Measurements from ENCODE around the gene ORM2. TPM values are rescaled to one million over a fixed set of nuclear protein-coding genes. Genes with fewer than 3 reads are reported as not detected.

ORM2 gene
- total RNA-seq, 1 donor from 2014 or later, result not detected

GRCh38 chr9:114284316-114285060 is 45.2 kb upstream of the ORM2 start:
- TF ChIP-seq EZH2 (IDR thresholded peaks at IDR 0.05) (no peak), CTCF (IDR thresholded peaks at IDR 0.05) (no peak), EZH2phosphoT487 (IDR thresholded peaks at IDR 0.05) (no peak)
- Histone ChIP-seq H3K9me3 (ENCODE audit: low read depth) (no peaks in the 10 kb centered on the region), H3K4me3 (no peak overlapping the region), H3K27me3 (no peaks in the 10 kb centered on the region), H2AFZ (replicated peaks) (no peak overlapping the region), H3K79me2 (ENCODE audit: low read depth) (no peaks in the 10 kb centered on the region), H3K9ac (no peak overlapping the region), H3K4me1 (peaks cover 18% of the 10 kb centered on the region), H3K36me3 (no peaks in the 10 kb centered on the region), H3F3A (ENCODE audit: low read depth) (no peaks in the 10 kb centered on the region), H4K20me1 (ENCODE audit: low read depth) (no peaks in the 10 kb centered on the region), H3K27ac (no peak overlapping the region), H3K4me2 (no peak overlapping the region)
- peaks cover 11% of the 10 kb centered on the region for H3K27me3 Mint-ChIP-seq (ENCODE audit: insufficient read depth, low read depth)
- peaks cover 7% of the 10 kb centered on the region for H3K36me3 Mint-ChIP-seq
- H3K4me1 Mint-ChIP-seq, result peaks cover 32% of the 10 kb centered on the region
- no peak for DNase-seq (ENCODE audit: low spot score)
- no peaks in the 10 kb centered on the region for H3K9me3 Mint-ChIP-seq
- H3K4me3 Mint-ChIP-seq, result peak overlapping the region; percentile 21
- no peak overlapping the region for H3K27ac Mint-ChIP-seq

GRCh38 chr9:114285166-114285867 is 44.4 kb upstream of the ORM2 start:
- Histone ChIP-seq H3K9ac (no peak overlapping the region), H3K4me2 (no peak overlapping the region), H3K4me1 (peaks cover 18% of the 10 kb centered on the region), H3K79me2 (ENCODE audit: low read depth) (no peaks in the 10 kb centered on the region), H2AFZ (replicated peaks) (no peak overlapping the region), H3K36me3 (no peaks in the 10 kb centered on the region), H3K27ac (no peak overlapping the region), H3K4me3 (no peak overlapping the region), H4K20me1 (ENCODE audit: low read depth) (no peaks in the 10 kb centered on the region), H3K9me3 (ENCODE audit: low read depth) (no peaks in the 10 kb centered on the region), H3K27me3 (no peaks in the 10 kb centered on the region), H3F3A (ENCODE audit: low read depth) (no peaks in the 10 kb centered on the region)
- Mint-ChIP-seq H3K4me3 (no peak overlapping the region), H3K27me3 (ENCODE audit: insufficient read depth, low read depth) (peaks cover 11% of the 10 kb centered on the region), H3K9me3 (no peaks in the 10 kb centered on the region), H3K36me3 (peaks cover 7% of the 10 kb centered on the region), H3K27ac (no peak overlapping the region), H3K4me1 (peaks cover 32% of the 10 kb centered on the region)
- TF ChIP-seq EZH2phosphoT487 (IDR thresholded peaks at IDR 0.05) (no peak), EZH2 (IDR thresholded peaks at IDR 0.05) (no peak), CTCF (IDR thresholded peaks at IDR 0.05) (no peak)
- peak; percentile 48 for DNase-seq (ENCODE audit: low spot score)

GRCh38 chr9:114286146-114286679 is 43.5 kb upstream of the ORM2 start:
- H3K4me1 Mint-ChIP-seq, result peaks cover 35% of the 10 kb centered on the region
- H3K4me2 ChIP-seq, result no peak overlapping the region
- no peaks in the 10 kb centered on the region for H3F3A ChIP-seq (ENCODE audit: low read depth)
- no peaks in the 10 kb centered on the region for H3K79me2 ChIP-seq (ENCODE audit: low read depth)
- peaks cover 11% of the 10 kb centered on the region for H3K27me3 Mint-ChIP-seq (ENCODE audit: insufficient read depth, low read depth)
- H3K9me3 Mint-ChIP-seq, result no peaks in the 10 kb centered on the region
- H3K27ac ChIP-seq, result no peak overlapping the region
- no peak for DNase-seq (ENCODE audit: low spot score)
- peaks cover 7% of the 10 kb centered on the region for H3K36me3 Mint-ChIP-seq
- no peak overlapping the region for H3K4me3 Mint-ChIP-seq
- no peak overlapping the region for H3K9ac ChIP-seq
- no peaks in the 10 kb centered on the region for H4K20me1 ChIP-seq (ENCODE audit: low read depth)
- H2AFZ ChIP-seq (replicated peaks), result no peak overlapping the region
- TF ChIP-seq CTCF (IDR thresholded peaks at IDR 0.05), result no peak
- no peak for TF ChIP-seq EZH2phosphoT487 (IDR thresholded peaks at IDR 0.05)
- TF ChIP-seq EZH2 (IDR thresholded peaks at IDR 0.05), result no peak
- no peaks in the 10 kb centered on the region for H3K9me3 ChIP-seq (ENCODE audit: low read depth)
- H3K36me3 ChIP-seq, result no peaks in the 10 kb centered on the region
- H3K27me3 ChIP-seq, result no peaks in the 10 kb centered on the region
- H3K4me1 ChIP-seq, result peaks cover 18% of the 10 kb centered on the region
- H3K27ac Mint-ChIP-seq, result peak overlapping the region; percentile 46
- H3K4me3 ChIP-seq, result no peak overlapping the region

Measured in neural progenitor cell (in vitro differentiated cells).